HepG2 (cell line): ENCODE data around the gene SLC25A10. TPM values are rescaled to one million over a fixed set of nuclear protein-coding genes. Genes with fewer than 3 reads are reported as not detected.

Experiments
- BHLHE40 ChIP-seq: IDR thresholded peaks from 2 replicates; pipeline ENCODE4 v1.6.1; 2011; ENCODE audit warnings: low read length, improper control_type of control experiment
- ESRRA ChIP-seq: sonication (generic); formaldehyde crosslinking; IDR thresholded peaks from 2 replicates; pipeline ENCODE4 v1.5.1; 2020; ENCODE audit warnings: mild to moderate bottlenecking, low read depth, missing genetic modification reagents
- HIVEP1 ChIP-seq: sonication (generic); formaldehyde crosslinking; IDR thresholded peaks from 2 replicates; pipeline ENCODE4 v1.4.0; 2020; ENCODE audit warnings: mild to moderate bottlenecking, missing genetic modification reagents
- JUN ChIP-seq: sonication (generic); formaldehyde crosslinking; IDR thresholded peaks from 2 replicates; pipeline ENCODE4 v1.4.0; 2020; ENCODE audit warnings: mild to moderate bottlenecking, missing genetic modification reagents
- KAT8 ChIP-seq: IDR thresholded peaks from 2 replicates; pipeline ENCODE4 v1.6.1; 2016; ENCODE audit warnings: missing genetic modification reagents, missing compliant biosample characterization
- MLX ChIP-seq: IDR thresholded peaks from 2 replicates; pipeline ENCODE4 v1.6.1; 2016
- MXI1 ChIP-seq: IDR thresholded peaks from 3 replicates; pipeline ENCODE4 v1.6.1; 2012; ENCODE audit warnings: low read depth, low read length, inconsistent platforms, borderline replicate concordance
- NFKB2 ChIP-seq: sonication (generic); formaldehyde crosslinking; IDR thresholded peaks from 2 replicates; pipeline ENCODE4 v1.4.0; 2020; ENCODE audit warnings: missing genetic modification reagents, borderline replicate concordance
- NR2F1 ChIP-seq, 2 experiments: fragments of 450-650 bp in 1 of 2; formaldehyde crosslinking in 1 of 2; IDR thresholded peaks; 2 replicates each; pipeline versions ENCODE4 v1.5.0 to v1.6.1; 2016 to 2020; ENCODE audit warnings: mild to moderate bottlenecking in 1 of 2, missing compliant biosample characterization in 1 of 2, missing genetic modification reagents in 1 of 2, moderate library complexity in 1 of 2
- PPARG ChIP-seq: conservative IDR thresholded peaks from 2 replicates; pipeline ENCODE4 v1.6.1; 2016; ENCODE audit warnings: missing biosample characterization, missing genetic modification reagents
- PRDM15 ChIP-seq: sonication (generic); formaldehyde crosslinking; IDR thresholded peaks from 2 replicates; pipeline ENCODE4 v1.4.0; 2020; ENCODE audit warnings: missing genetic modification reagents
- SIX1 ChIP-seq: sonication (generic); formaldehyde crosslinking; IDR thresholded peaks from 2 replicates; pipeline ENCODE4 v1.4.0; 2020; ENCODE audit warnings: missing genetic modification reagents, borderline replicate concordance
- SMARCE1 ChIP-seq: fragments of 450-650 bp; IDR thresholded peaks from 2 replicates; pipeline ENCODE4 v1.6.1; 2017; ENCODE audit warnings: borderline replicate concordance
- TAF1 ChIP-seq: sonication (generic); formaldehyde crosslinking; IDR thresholded peaks from 2 replicates; pipeline ENCODE4 v1.4.0; 2020; ENCODE audit warnings: missing genetic modification reagents
- ZBTB42 ChIP-seq: sonication (generic); formaldehyde crosslinking; IDR thresholded peaks from 2 replicates; pipeline ENCODE4 v1.5.0; 2020; ENCODE audit warnings: mild to moderate bottlenecking, missing genetic modification reagents
- ZBTB44 ChIP-seq: sonication (generic); formaldehyde crosslinking; IDR thresholded peaks from 2 replicates; pipeline ENCODE4 v1.4.0; 2020; ENCODE audit warnings: missing genetic modification reagents
- ZNF205 ChIP-seq: IDR thresholded peaks from 2 replicates; pipeline ENCODE4 v1.6.1; 2018; ENCODE audit warnings: missing biosample characterization, missing genetic modification reagents
- ZNF207 ChIP-seq: fragments of 450-650 bp; IDR thresholded peaks from 2 replicates; pipeline ENCODE4 v1.6.1; 2016; ENCODE audit warnings: antibody characterized with exemption, borderline replicate concordance
- ZNF24 ChIP-seq: fragments of 450-650 bp; IDR thresholded peaks from 2 replicates; pipeline ENCODE4 v1.6.1; 2017; ENCODE audit warnings: antibody characterized with exemption, mild to moderate bottlenecking
- ZNF253 ChIP-seq: sonication (generic); formaldehyde crosslinking; IDR thresholded peaks from 2 replicates; pipeline ENCODE4 v1.8.0; 2022; ENCODE audit warnings: mild to moderate bottlenecking, missing genetic modification reagents, borderline replicate concordance
- ZNF382 ChIP-seq: sonication (generic); formaldehyde crosslinking; IDR thresholded peaks from 2 replicates; pipeline ENCODE4 v1.5.0; 2020; ENCODE audit warnings: missing genetic modification reagents, mild to moderate bottlenecking, borderline replicate concordance
- ZNF383 ChIP-seq: sonication (generic); formaldehyde crosslinking; IDR thresholded peaks from 2 replicates; pipeline ENCODE4 v1.4.0; 2020; ENCODE audit warnings: missing genetic modification reagents, mild to moderate bottlenecking, borderline replicate concordance
- ZNF496 ChIP-seq: sonication (generic); formaldehyde crosslinking; IDR thresholded peaks from 2 replicates; pipeline ENCODE4 v1.8.1; 2023; ENCODE audit warnings: mild to moderate bottlenecking, moderate library complexity, missing genetic modification reagents; ENCODE audit not compliant: insufficient replicate concordance
- ZNF589 ChIP-seq: sonication (generic); formaldehyde crosslinking; conservative IDR thresholded peaks from 2 replicates; pipeline ENCODE4 v1.8.0; 2022; ENCODE audit warnings: mild to moderate bottlenecking, moderate library complexity, missing genetic modification reagents
- ZNF660 ChIP-seq: sonication (generic); formaldehyde crosslinking; IDR thresholded peaks from 2 replicates; pipeline ENCODE4 v1.5.1; 2020; ENCODE audit warnings: mild to moderate bottlenecking, low read depth, missing genetic modification reagents, borderline replicate concordance
- ZNF747 ChIP-seq: sonication (generic); formaldehyde crosslinking; IDR thresholded peaks from 2 replicates; pipeline ENCODE4 v1.8.1; 2023; ENCODE audit warnings: missing genetic modification reagents, mild to moderate bottlenecking, borderline replicate concordance
- polyA plus RNA-seq, 8 experiments: library from polyadenylated mRNA; depleted of rRNA in 3 of 8; stranded (reverse) in 7 of 8; unstranded in 1 of 8; fragments of >200 nt; fragmentation: Illumina TruSeq in 4 of 8; extraction: Trizol in 4 of 8; gene quantifications; 2 replicates each; pipeline versions ENCODE4 v1.2.1 to v1.2.3, GENCODE V29; 2011 to 2016; ENCODE audit warnings: low read depth in 4 of 8, missing spikeins in 1 of 8, mixed read lengths in 1 of 8; ENCODE audit not compliant: insufficient read depth in 1 of 8
- total RNA-seq, 5 experiments: library from RNA; depleted of rRNA; stranded (reverse); fragments of >200 nt; fragmentation: Illumina TruSeq; extraction: Trizol; gene quantifications; 2 replicates each; pipeline ENCODE4 v1.2.3, GENCODE V29; 2016; ENCODE audit warnings: low read depth in 1 of 5

The SLC25A10 gene
- total and polyA plus RNA-seq, 2 of the 13 experiments (the other 11 are each of a cell fraction or from before 2014, with no cell fraction given) = 46.5 to 140 TPM

- TF ChIP-seq NR2F1 (CRISPR knock-in tag; IDR thresholded peaks at IDR 0.05) (peak; percentile 57 to 67; a peak in 3 of 4 replicates), KAT8 (CRISPR knock-in tag) (peak; percentile 95), ZNF589 (CRISPR knock-in tag) (peak; percentile 99), HIVEP1 (CRISPR knock-in tag) (peak; percentile 92), ZNF253 (CRISPR knock-in tag) (peak; percentile 99), ZNF205 (CRISPR knock-in tag) (peak; percentile 93), MLX (CRISPR knock-in tag) (peak; percentile 100), ZNF747 (CRISPR knock-in tag) (peak; percentile 95), ZBTB44 (peak; percentile 98), JUN (CRISPR knock-in tag) (peak; percentile 95), ZNF24 (no peak), ZNF382 (CRISPR knock-in tag) (no peak), ZBTB42 (CRISPR knock-in tag) (peak; percentile 72; the same call in 1 of the 2 replicates), ZNF207 (no peak), BHLHE40 (peak; percentile 90), PPARG (CRISPR knock-in tag) (peak; percentile 93), TAF1 (CRISPR knock-in tag) (peak; percentile 65; the same call in 1 of the 2 replicates), ZNF496 (CRISPR knock-in tag) (peak; percentile 54), SMARCE1 (no peak), PRDM15 (peak; percentile 65; the same call in 1 of the 2 replicates), ZNF383 (no peak), ZNF660 (peak; percentile 88; the same call in 1 of the 2 replicates), MXI1 (peak; percentile 94; the same call in 2 of the 3 replicates), SIX1 (CRISPR knock-in tag) (0 out of 2 replicates have a peak, but pooled peaks have one; percentile 36), NFKB2 (CRISPR knock-in tag) (peak; percentile 100), ESRRA (CRISPR knock-in tag) (peak; percentile 87)
Measured at GRCh38 chr17:81711814-81712467, at the start of gene SLC25A10 (continued).
